ENCODE measurements around the gene CDKN2AIP. TPM values are rescaled to one million over a fixed set of nuclear protein-coding genes. Genes with fewer than 3 reads are reported as not detected.

Gene CDKN2AIP
- total and polyA plus RNA-seq, 2 donors (not counting 1 experiment from before 2014, with no cell fraction given): 13.6 to 36.0 TPM

DNA sequence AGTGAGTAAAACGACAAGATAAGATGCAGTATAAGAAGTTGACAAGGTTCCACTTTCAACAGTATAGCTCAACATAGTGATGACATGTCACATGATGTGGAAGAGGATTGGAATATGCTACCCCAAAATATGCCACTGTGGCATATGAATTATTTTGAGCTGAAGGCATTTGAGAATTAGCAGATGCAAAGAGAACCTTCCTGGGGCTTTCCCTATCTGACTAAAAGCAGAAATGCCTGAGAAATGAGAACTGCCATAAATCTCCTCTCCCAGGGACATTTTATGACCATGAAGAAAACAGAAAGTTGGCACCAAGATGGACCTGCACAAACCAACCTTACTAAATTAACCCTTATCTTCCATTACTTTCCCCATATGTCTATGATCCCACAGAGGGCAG lies 24.8 kb downstream of the CDKN2AIP start:
- ATAC-seq (ENCODE audit: low read depth) (no peak), DNase-seq (no peak)
- POLR2A ChIA-PET: no interaction called here
- H3K36me3 ChIP-seq (replicated peaks in 1 of 2; ENCODE audit: control extremely low read depth in 1 of 2, control insufficient read depth in 1 of 2, extremely low read depth in 1 of 2, insufficient read depth in 2 of 2, low read length in 1 of 2): no peaks in the 10 kb centered on the region
- no peak overlapping the region for H3K27ac Mint-ChIP-seq
- intact Hi-C loops (cut with micrococcal nuclease): no loop called here
- H4K20me1 ChIP-seq (ENCODE audit: control insufficient read depth, insufficient read depth, low read length, poor library complexity, severe bottlenecking): no peaks in the 10 kb centered on the region
- H3K4me3 ChIP-seq (ENCODE audit: control extremely low read depth in 1 of 5, extremely low read depth in 1 of 5, insufficient read depth in 1 of 5, low read depth in 2 of 5, low read length in 4 of 5): no peak overlapping the region
- TF ChIP-seq, protein P1, sequence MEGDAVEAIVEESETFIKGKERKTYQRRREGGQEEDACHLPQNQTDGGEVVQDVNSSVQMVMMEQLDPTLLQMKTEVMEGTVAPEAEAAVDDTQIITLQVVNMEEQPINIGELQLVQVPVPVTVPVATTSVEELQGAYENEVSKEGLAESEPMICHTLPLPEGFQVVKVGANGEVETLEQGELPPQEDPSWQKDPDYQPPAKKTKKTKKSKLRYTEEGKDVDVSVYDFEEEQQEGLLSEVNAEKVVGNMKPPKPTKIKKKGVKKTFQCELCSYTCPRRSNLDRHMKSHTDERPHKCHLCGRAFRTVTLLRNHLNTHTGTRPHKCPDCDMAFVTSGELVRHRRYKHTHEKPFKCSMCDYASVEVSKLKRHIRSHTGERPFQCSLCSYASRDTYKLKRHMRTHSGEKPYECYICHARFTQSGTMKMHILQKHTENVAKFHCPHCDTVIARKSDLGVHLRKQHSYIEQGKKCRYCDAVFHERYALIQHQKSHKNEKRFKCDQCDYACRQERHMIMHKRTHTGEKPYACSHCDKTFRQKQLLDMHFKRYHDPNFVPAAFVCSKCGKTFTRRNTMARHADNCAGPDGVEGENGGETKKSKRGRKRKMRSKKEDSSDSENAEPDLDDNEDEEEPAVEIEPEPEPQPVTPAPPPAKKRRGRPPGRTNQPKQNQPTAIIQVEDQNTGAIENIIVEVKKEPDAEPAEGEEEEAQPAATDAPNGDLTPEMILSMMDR (IDR thresholded peaks at IDR 0.05): no peak
- no peak for TF ChIP-seq EZH2 (IDR thresholded peaks at IDR 0.05; ENCODE audit: borderline replicate concordance, insufficient read depth, low read depth, low read length, poor library complexity, severe bottlenecking)
- WGBS (ENCODE audit: insufficient coverage): no CpG with 5 or more reads among the region's 1 CpG
- CTCF ChIA-PET: interaction anchor here (0.9 to 1.8 kb wide), 3 partner anchors 18 to 698 kb away, joined by 3 to 9 read pairs (median 6); no protein-coding TSS in a partner anchor
- no peak overlapping the region for H3K4me3 Mint-ChIP-seq
- no peak overlapping the region for H3K27ac ChIP-seq (ENCODE audit: low read length in 2 of 2)
- no peak overlapping the region for H3K4me2 ChIP-seq (replicated peaks; ENCODE audit: low read depth, low read length, poor library complexity, severe bottlenecking)
- no peak overlapping the region for H2AFZ ChIP-seq (ENCODE audit: insufficient read depth, low read depth, low read length, poor library complexity, severe bottlenecking)
- peaks cover 5% of the 10 kb centered on the region for H3K4me1 Mint-ChIP-seq
- H3K9me3 ChIP-seq (ENCODE audit: control extremely low read depth in 1 of 3, control insufficient read depth in 2 of 3, insufficient read depth in 1 of 3, low read length in 2 of 3): peaks cover 0 to 5% (median 3%) of the 10 kb centered on the region in 3 donors
- no peaks in the 10 kb centered on the region for H3K27me3 Mint-ChIP-seq
- no peaks in the 10 kb centered on the region for H3K27me3 ChIP-seq (replicated peaks in 1 of 4; ENCODE audit: control extremely low read depth in 1 of 4, control insufficient read depth in 3 of 4, insufficient read depth in 4 of 4, low read length in 3 of 4)
- H3K79me2 ChIP-seq (ENCODE audit: control insufficient read depth, insufficient read depth, low read length): no peaks in the 10 kb centered on the region
- no peak overlapping the region for H3K9ac ChIP-seq (ENCODE audit: low read length)
- peaks cover 2% of the 10 kb centered on the region for H3K9me3 Mint-ChIP-seq (ENCODE audit: insufficient read depth)
- no peaks in the 10 kb centered on the region for H3K4me1 ChIP-seq (ENCODE audit: control insufficient read depth in 2 of 2, insufficient read depth in 2 of 2, low read length in 2 of 2)

DNA sequence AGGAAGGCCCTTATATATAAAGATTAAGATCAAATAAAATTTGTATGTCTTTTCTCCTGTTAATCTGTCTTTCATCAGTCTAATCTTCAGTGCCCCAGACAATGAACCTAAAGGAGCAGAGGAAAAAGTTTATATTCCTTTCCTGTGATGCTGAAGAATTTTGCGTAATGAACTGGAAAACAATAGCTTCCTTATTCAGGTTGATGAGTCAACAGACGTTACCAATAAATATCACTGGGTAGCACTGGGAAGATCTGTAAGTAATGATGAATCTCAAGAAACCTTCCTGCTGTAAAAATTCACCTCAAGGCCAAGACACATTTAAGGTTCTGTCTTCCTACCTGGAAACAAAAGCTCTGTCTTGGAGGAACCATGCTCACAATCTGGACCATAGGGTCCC lies 25.5 kb downstream of the CDKN2AIP start:
- DNase-seq (no peak), ATAC-seq (ENCODE audit: low read depth) (no peak)
- H3K4me3 Mint-ChIP-seq: no peak overlapping the region
- H3K27ac ChIP-seq (ENCODE audit: low read length in 2 of 2): no peak overlapping the region
- H3K4me2 ChIP-seq (replicated peaks; ENCODE audit: low read depth, low read length, poor library complexity, severe bottlenecking): no peak overlapping the region
- H2AFZ ChIP-seq (ENCODE audit: insufficient read depth, low read depth, low read length, poor library complexity, severe bottlenecking): no peak overlapping the region
- no peaks in the 10 kb centered on the region for H3K27me3 ChIP-seq (replicated peaks in 1 of 4; ENCODE audit: control extremely low read depth in 1 of 4, control insufficient read depth in 3 of 4, insufficient read depth in 4 of 4, low read length in 3 of 4)
- no peak overlapping the region for H3K27ac Mint-ChIP-seq
- H3K79me2 ChIP-seq (ENCODE audit: control insufficient read depth, insufficient read depth, low read length): no peaks in the 10 kb centered on the region
- TF ChIP-seq, protein P1 (IDR thresholded peaks at IDR 0.05): no peak
- TF ChIP-seq EZH2 (IDR thresholded peaks at IDR 0.05; ENCODE audit: borderline replicate concordance, insufficient read depth, low read depth, low read length, poor library complexity, severe bottlenecking): no peak
- H3K36me3 ChIP-seq (replicated peaks in 1 of 2; ENCODE audit: control extremely low read depth in 1 of 2, control insufficient read depth in 1 of 2, extremely low read depth in 1 of 2, insufficient read depth in 2 of 2, low read length in 1 of 2): no peaks in the 10 kb centered on the region
- no peaks in the 10 kb centered on the region for H3K27me3 Mint-ChIP-seq
- H3K4me1 ChIP-seq (ENCODE audit: control insufficient read depth in 2 of 2, insufficient read depth in 2 of 2, low read length in 2 of 2): no peaks in the 10 kb centered on the region
- H3K9me3 ChIP-seq (ENCODE audit: control extremely low read depth in 1 of 3, control insufficient read depth in 2 of 3, insufficient read depth in 1 of 3, low read length in 2 of 3): peaks cover 0 to 5% (median 3%) of the 10 kb centered on the region in 3 donors
- POLR2A ChIA-PET: no interaction called here
- H3K4me3 ChIP-seq (ENCODE audit: control extremely low read depth in 1 of 5, extremely low read depth in 1 of 5, insufficient read depth in 1 of 5, low read depth in 2 of 5, low read length in 4 of 5): no peak overlapping the region
- H3K9me3 Mint-ChIP-seq (ENCODE audit: insufficient read depth): peaks cover 2% of the 10 kb centered on the region
- WGBS (ENCODE audit: insufficient coverage): no CpG with 5 or more reads among the region's 2 CpGs
- H3K9ac ChIP-seq (ENCODE audit: low read length): no peak overlapping the region
- H4K20me1 ChIP-seq (ENCODE audit: control insufficient read depth, insufficient read depth, low read length, poor library complexity, severe bottlenecking): no peaks in the 10 kb centered on the region
- intact Hi-C loops (cut with micrococcal nuclease): no loop called here
- peaks cover 5% of the 10 kb centered on the region for H3K4me1 Mint-ChIP-seq
- CTCF ChIA-PET: interaction anchor here (1.3 to 1.8 kb wide), 2 partner anchors 130 to 698 kb away, joined by 6 to 9 read pairs; no protein-coding TSS in a partner anchor
